Peyer's patch (tissue), 4 donors: ENCODE measurements around the gene ASPM.

ENCODE experiments used
- POLR2A ChIP-seq, 2 donors: fragments of 450-650 bp; IDR thresholded peaks; one replicate each; pipeline ENCODE4 v1.5.1; 2017; ENCODE audit warnings: antibody characterized with exemption in 2 of 2, mild to moderate bottlenecking in 2 of 2, moderate library complexity in 2 of 2
- TF ChIP-seq, protein P1 (sequence below), 6 experiments: fragments of 450-650 bp in 4 of 6; fragments of 200-600 bp in 2 of 6; sonication (generic) in 1 of 6; IDR thresholded peaks; one replicate each; pipeline ENCODE4 v1.5.1; 2017 to 2019; ENCODE audit warnings: antibody characterized with exemption in 6 of 6, mild to moderate bottlenecking in 3 of 6, moderate library complexity in 1 of 6

DNA sequence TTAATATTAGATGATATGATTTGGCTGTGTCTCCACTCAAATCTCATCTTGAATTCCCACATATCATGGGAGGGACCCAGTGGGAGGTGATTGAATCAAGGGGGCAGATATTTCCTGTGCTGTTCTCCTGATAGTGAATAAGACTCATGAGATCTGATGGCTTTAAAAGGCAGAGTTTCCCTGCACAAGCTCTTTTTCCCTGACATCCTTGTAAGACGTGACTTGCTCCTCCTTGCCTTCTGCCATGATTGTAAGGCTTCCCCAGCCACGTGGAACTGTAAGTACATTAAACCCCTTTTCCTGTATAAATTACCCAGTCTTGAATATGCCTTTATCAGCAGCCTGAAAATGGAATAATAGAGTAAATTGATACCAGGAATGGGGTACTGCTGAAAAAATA is 66.1 kb downstream of the ASPM start:
- TF ChIP-seq, protein P1, sequence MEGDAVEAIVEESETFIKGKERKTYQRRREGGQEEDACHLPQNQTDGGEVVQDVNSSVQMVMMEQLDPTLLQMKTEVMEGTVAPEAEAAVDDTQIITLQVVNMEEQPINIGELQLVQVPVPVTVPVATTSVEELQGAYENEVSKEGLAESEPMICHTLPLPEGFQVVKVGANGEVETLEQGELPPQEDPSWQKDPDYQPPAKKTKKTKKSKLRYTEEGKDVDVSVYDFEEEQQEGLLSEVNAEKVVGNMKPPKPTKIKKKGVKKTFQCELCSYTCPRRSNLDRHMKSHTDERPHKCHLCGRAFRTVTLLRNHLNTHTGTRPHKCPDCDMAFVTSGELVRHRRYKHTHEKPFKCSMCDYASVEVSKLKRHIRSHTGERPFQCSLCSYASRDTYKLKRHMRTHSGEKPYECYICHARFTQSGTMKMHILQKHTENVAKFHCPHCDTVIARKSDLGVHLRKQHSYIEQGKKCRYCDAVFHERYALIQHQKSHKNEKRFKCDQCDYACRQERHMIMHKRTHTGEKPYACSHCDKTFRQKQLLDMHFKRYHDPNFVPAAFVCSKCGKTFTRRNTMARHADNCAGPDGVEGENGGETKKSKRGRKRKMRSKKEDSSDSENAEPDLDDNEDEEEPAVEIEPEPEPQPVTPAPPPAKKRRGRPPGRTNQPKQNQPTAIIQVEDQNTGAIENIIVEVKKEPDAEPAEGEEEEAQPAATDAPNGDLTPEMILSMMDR (IDR thresholded peaks at IDR 0.05) = no peak
- TF ChIP-seq POLR2A (IDR thresholded peaks at IDR 0.05) = no peak
